Urothelium cell line (cell line): ENCODE results near the gene GPER1.
"Not testable (repeated sequence)": the region's sequence is repeated elsewhere in the genome, so short reads cannot be mapped to it uniquely, and the experiment has no call there.

Source experiments
- DNase-seq: peaks from one replicate; pipeline ENCODE4 v3.0.0; 2011; ENCODE audit warnings: low spot score, mixed read lengths
- FAIRE-seq: peaks from 2 replicates; lab custom pipeline; 2011; peaks lifted over from hg19 to GRCh38; lab: Jason Lieb, UNC

The GPER1 gene

DNA sequence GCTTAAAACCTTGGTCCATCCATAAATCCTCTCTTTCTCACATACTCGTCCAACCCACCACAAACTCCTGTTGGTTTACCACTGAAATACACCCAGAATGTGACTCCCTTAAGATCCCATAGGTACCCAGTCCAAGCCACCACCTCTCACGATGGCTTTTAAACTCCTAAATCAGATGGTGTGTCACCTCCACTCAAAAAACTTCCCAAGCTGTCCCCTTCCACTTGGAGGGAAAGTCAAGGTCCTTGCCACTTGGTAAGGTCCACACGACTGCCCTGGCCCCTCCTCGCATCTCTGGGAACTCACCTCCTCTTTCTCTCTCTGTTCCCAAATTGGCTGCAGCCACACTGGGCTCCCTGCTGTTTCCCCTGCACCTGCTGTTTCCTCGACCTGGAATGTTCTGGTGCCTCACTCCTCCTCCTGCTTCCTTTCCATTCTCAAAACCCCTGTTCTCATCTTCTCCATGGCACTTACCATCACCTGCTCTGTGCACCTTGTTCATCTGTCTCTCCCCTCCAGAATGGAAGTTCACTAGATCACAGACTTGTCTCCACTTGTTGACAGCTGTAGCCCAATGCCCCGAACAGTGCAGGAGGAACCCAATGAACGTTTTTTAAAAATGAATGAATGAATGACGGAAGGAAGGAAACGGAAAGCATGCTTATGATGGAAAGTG lies 49.1 kb downstream of the GPER1 start:
- FAIRE-seq (peak; percentile 97), DNase-seq (no peak)

- DNase-seq: no peak
- peak; percentile 5 for FAIRE-seq
Observed at GRCh38 chr7:1137517-1138167, 49.7 kb downstream of the GPER1 start.

- DNase-seq: no peak
- no peak for FAIRE-seq
Observed at GRCh38 chr7:1140476-1141104, 52.7 kb downstream of the GPER1 start.

DNA sequence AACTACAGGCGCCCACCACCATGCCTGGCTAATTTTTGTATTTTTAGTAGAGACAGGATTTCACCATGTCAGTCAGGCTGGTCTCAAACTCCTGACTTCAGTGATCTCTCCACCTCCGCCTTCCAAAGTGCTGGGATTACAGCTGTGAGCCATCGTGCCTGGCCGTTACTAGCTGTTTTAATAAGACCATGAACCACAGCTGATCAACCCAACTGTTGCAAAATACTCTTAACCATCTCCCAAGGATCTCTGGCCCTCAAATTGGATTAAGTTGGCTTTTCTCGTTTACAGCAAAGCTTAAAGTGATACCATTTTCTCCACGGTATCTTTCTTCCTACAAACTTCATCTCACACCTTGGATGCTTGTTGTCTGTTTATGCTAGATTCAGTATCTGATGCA lies 53.7 kb downstream of the GPER1 start:
- DNase-seq (no peak), FAIRE-seq (peak; percentile 5)

- no peak for DNase-seq
- FAIRE-seq: peak; percentile 89
Observed at GRCh38 chr7:1142051-1142635, 54.2 kb downstream of the GPER1 start.

DNA sequence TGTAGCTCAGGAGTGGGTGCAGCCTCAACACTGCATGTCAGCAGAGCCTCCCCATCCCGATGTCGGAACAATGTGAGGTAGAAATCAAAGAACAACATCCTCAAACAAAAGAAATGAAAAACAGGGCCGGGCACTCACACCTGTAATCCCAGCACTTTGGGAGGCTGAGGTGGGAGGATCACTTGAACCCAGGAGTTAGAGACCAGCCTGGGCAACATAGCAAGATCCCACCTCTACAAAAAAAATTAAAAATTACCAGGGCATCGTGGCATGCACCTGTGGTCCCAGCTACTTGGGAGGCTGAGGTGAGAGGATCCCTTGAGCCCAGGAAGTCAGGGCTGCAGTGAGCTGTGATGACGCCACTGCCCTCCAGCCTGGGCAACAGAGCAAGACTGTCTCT lies 55.1 kb downstream of the GPER1 start:
- not testable (repeated sequence) for DNase-seq, FAIRE-seq
